Measurements from ENCODE around the gene EXOSC6.
"Not testable (repeated sequence)": the region's sequence is repeated elsewhere in the genome, so short reads cannot be mapped to it uniquely, and the experiment has no call there.

DNA sequence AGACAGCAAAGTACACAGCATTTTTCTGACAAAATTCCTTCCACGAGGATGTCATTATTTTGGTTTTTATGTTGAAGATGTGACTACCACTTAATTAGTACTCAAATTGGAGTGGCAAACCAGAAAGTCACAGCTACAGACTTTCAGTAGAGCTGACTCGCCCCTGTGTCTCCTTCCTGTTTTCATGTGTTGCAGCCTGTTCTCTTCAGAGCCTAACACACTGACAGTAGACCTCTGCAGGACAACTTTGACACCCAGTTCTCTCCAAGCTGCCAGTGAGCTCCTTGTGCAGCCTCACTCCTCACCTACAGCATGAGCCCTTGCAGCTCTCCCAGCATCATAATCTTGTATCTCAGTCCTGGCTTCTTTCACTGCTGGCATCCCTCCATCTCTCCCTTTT lies 29.2 kb downstream of the EXOSC6 start:
- TF ChIP-seq, protein P1, sequence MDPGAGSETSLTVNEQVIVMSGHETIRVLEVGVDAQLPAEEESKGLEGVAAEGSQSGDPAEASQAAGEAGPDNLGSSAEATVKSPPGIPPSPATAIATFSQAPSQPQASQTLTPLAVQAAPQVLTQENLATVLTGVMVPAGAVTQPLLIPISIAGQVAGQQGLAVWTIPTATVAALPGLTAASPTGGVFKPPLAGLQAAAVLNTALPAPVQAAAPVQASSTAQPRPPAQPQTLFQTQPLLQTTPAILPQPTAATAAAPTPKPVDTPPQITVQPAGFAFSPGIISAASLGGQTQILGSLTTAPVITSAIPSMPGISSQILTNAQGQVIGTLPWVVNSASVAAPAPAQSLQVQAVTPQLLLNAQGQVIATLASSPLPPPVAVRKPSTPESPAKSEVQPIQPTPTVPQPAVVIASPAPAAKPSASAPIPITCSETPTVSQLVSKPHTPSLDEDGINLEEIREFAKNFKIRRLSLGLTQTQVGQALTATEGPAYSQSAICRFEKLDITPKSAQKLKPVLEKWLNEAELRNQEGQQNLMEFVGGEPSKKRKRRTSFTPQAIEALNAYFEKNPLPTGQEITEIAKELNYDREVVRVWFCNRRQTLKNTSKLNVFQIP (CRISPR knock-in tag; IDR thresholded peaks at IDR 0.05; ENCODE audit: borderline replicate concordance, low read depth): not testable (repeated sequence)
- TF ChIP-seq, protein P2, sequence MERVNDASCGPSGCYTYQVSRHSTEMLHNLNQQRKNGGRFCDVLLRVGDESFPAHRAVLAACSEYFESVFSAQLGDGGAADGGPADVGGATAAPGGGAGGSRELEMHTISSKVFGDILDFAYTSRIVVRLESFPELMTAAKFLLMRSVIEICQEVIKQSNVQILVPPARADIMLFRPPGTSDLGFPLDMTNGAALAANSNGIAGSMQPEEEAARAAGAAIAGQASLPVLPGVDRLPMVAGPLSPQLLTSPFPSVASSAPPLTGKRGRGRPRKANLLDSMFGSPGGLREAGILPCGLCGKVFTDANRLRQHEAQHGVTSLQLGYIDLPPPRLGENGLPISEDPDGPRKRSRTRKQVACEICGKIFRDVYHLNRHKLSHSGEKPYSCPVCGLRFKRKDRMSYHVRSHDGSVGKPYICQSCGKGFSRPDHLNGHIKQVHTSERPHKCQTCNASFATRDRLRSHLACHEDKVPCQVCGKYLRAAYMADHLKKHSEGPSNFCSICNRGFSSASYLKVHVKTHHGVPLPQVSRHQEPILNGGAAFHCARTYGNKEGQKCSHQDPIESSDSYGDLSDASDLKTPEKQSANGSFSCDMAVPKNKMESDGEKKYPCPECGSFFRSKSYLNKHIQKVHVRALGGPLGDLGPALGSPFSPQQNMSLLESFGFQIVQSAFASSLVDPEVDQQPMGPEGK (CRISPR knock-in tag; IDR thresholded peaks at IDR 0.05; ENCODE audit: borderline replicate concordance): not testable (repeated sequence)
- TF ChIP-seq, protein P3, sequence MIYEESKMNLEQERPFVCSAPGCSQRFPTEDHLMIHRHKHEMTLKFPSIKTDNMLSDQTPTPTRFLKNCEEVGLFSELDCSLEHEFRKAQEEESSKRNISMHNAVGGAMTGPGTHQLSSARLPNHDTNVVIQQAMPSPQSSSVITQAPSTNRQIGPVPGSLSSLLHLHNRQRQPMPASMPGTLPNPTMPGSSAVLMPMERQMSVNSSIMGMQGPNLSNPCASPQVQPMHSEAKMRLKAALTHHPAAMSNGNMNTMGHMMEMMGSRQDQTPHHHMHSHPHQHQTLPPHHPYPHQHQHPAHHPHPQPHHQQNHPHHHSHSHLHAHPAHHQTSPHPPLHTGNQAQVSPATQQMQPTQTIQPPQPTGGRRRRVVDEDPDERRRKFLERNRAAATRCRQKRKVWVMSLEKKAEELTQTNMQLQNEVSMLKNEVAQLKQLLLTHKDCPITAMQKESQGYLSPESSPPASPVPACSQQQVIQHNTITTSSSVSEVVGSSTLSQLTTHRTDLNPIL (CRISPR knock-in tag; IDR thresholded peaks at IDR 0.05; ENCODE audit: low read depth): not testable (repeated sequence)
- TF ChIP-seq, protein P4, sequence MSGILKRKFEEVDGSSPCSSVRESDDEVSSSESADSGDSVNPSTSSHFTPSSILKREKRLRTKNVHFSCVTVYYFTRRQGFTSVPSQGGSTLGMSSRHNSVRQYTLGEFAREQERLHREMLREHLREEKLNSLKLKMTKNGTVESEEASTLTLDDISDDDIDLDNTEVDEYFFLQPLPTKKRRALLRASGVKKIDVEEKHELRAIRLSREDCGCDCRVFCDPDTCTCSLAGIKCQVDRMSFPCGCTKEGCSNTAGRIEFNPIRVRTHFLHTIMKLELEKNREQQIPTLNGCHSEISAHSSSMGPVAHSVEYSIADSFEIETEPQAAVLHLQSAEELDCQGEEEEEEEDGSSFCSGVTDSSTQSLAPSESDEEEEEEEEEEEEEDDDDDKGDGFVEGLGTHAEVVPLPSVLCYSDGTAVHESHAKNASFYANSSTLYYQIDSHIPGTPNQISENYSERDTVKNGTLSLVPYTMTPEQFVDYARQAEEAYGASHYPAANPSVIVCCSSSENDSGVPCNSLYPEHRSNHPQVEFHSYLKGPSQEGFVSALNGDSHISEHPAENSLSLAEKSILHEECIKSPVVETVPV (CRISPR knock-in tag; IDR thresholded peaks at IDR 0.05): not testable (repeated sequence)
- TF ChIP-seq ZNF8 (CRISPR knock-in tag; IDR thresholded peaks at IDR 0.05); BACH2 (CRISPR knock-in tag; IDR thresholded peaks at IDR 0.05; ENCODE audit: borderline replicate concordance); ZFP30 (CRISPR knock-in tag; IDR thresholded peaks at IDR 0.05); RARB (CRISPR knock-in tag; IDR thresholded peaks at IDR 0.05); ZC3H10 (CRISPR knock-in tag; IDR thresholded peaks at IDR 0.05); ZFP3 (CRISPR knock-in tag; IDR thresholded peaks at IDR 0.05); PPARA (CRISPR knock-in tag; IDR thresholded peaks at IDR 0.05; ENCODE audit: borderline replicate concordance); ARNTL (CRISPR knock-in tag; IDR thresholded peaks at IDR 0.05; ENCODE audit: borderline replicate concordance, low read depth): not testable (repeated sequence)
